T-cell (primary cell): Measurements from ENCODE around the gene SPATA46. TPM values are rescaled to one million over a fixed set of nuclear protein-coding genes. Genes with fewer than 3 reads are reported as not detected.

ENCODE experiments used
- ATAC-seq, 4 experiments: fragments of 200-7000 bp in 3 of 4; fragments of 150-1000 bp in 1 of 4; cut with Tn5 transposase; replicated peaks in 1 of 4; 1 replicate in 3 of 4; 2 replicates in 1 of 4; pipeline ENCODE4 v1.10.0; 2021; ENCODE audit warnings: moderate library complexity in 3 of 4, mild to moderate bottlenecking in 2 of 4, moderate number of reproducible peaks in 1 of 4
- CTCF ChIA-PET, 2 donors: fragments of 300-600 bp; sonication (Branson Sonifier 250); formaldehyde crosslinking; loops; one replicate each; lab custom pipeline; 2022; ENCODE audit warnings: antibody characterized with exemption in 2 of 2; lab: Charles Lee
- POLR2A ChIA-PET, 2 donors: fragments of 300-600 bp; sonication (Branson Sonifier 250); formaldehyde crosslinking; loops; one replicate each; lab custom pipeline; 2022; ENCODE audit warnings: antibody characterized with exemption in 2 of 2; lab: Charles Lee
- DNase-seq, 35 experiments: peaks; one replicate each; pipeline versions ENCODE4 v3.0.0 to v3.0.0-alpha.2; 2013 to 2023
- H3K27ac ChIP-seq: one replicate; pipeline ENCODE4 v1.5.1; 2013; ENCODE audit warnings: low read length
- H3K27me3 ChIP-seq, 2 experiments: replicated peaks in 1 of 2; 1 replicate in 1 of 2; 2 replicates in 1 of 2; pipeline versions ENCODE4 v1.6.1 to v1.7.0; 2013; ENCODE audit warnings: low read length in 1 of 2, mixed read lengths in 1 of 2; ENCODE audit not compliant: control insufficient read depth in 2 of 2, insufficient read depth in 2 of 2; ENCODE audit errors: extremely low read depth in 1 of 2
- H3K36me3 ChIP-seq, 2 donors: 1 replicate in 1 of 2; 2 replicates in 1 of 2; pipeline versions ENCODE4 v1.6.1 to v1.7.0; 2013; ENCODE audit warnings: low read length in 1 of 2; ENCODE audit not compliant: control insufficient read depth in 2 of 2, insufficient read depth in 1 of 2; ENCODE audit errors: extremely low read depth in 1 of 2
- H3K4me1 ChIP-seq, 2 experiments: 1 replicate in 1 of 2; 2 replicates in 1 of 2; pipeline versions ENCODE4 v1.6.1 to v1.7.0; 2013; ENCODE audit warnings: low read length in 2 of 2, mixed read lengths in 1 of 2; ENCODE audit not compliant: insufficient read depth in 2 of 2, control insufficient read depth in 1 of 2; ENCODE audit errors: extremely low read depth in 1 of 2
- H3K4me3 ChIP-seq, 2 donors: 1 replicate in 1 of 2; 2 replicates in 1 of 2; pipeline versions ENCODE4 v1.5.1 to v1.7.0; 2013; ENCODE audit warnings: mild to moderate bottlenecking in 2 of 2, low read length in 1 of 2, moderate library complexity in 1 of 2; ENCODE audit not compliant: control insufficient read depth in 1 of 2; ENCODE audit errors: extremely low read depth in 1 of 2
- H3K9me3 ChIP-seq: 2 replicates; pipeline ENCODE4 v1.7.0; 2013
- H3K27ac Mint-ChIP-seq, 2 donors: one replicate each; pipeline ENCODE4 v1.8.0; 2020 to 2021; ENCODE audit warnings: mild to moderate bottlenecking in 2 of 2, mixed read lengths in 2 of 2
- H3K27me3 Mint-ChIP-seq, 2 donors: one replicate each; pipeline ENCODE4 v1.8.0; 2021 to 2022; ENCODE audit warnings: mixed read lengths in 2 of 2
- H3K36me3 Mint-ChIP-seq: one replicate; pipeline ENCODE4 v1.8.0; 2021; ENCODE audit warnings: mixed read lengths
- H3K4me1 Mint-ChIP-seq, 3 donors: one replicate each; pipeline ENCODE4 v1.8.0; 2020 to 2022; ENCODE audit warnings: mixed read lengths in 3 of 3, mild to moderate bottlenecking in 1 of 3
- H3K4me3 Mint-ChIP-seq, 3 donors: one replicate each; pipeline ENCODE4 v1.8.0; 2020 to 2022; ENCODE audit warnings: mild to moderate bottlenecking in 3 of 3, mixed read lengths in 3 of 3, moderate library complexity in 3 of 3
- H3K9me3 Mint-ChIP-seq, 3 donors: one replicate each; pipeline ENCODE4 v1.8.0; 2020 to 2022; ENCODE audit warnings: mixed read lengths in 3 of 3
- WGBS: methylation state at CpG from one replicate; pipeline ENCODE4 v1.1.5; 2013; ENCODE audit warnings: missing lambda C conversion rate; ENCODE audit not compliant: insufficient coverage; 5-methylcytosine and 5-hydroxymethylcytosine counted together
- total RNA-seq, 35 experiments: library from RNA in 6 of 35; stranded (reverse) in 6 of 35; fragments of 120-200 nt in 1 of 35; gene quantifications; one replicate each; pipeline versions ENCODE4 v1.2.1 to v1.2.4 and lab custom pipeline; 2013 to 2026

SPATA46 gene
- total RNA-seq, 5 donors from 2014 or later (not counting 1 experiment from before 2014, with no cell fraction given) = not detected

GRCh38 chr1:162405800-162406199, 29.1 kb upstream of the SPATA46 start:
- no peaks in the 10 kb centered on the region for H3K4me1 ChIP-seq
- peaks cover 16 to 19% of the 10 kb centered on the region in 2 donors for H3K27me3 Mint-ChIP-seq
- H3K27me3 ChIP-seq = peaks cover 0 to 4% of the 10 kb centered on the region in 2 experiments
- H3K9me3 Mint-ChIP-seq = no peaks in the 10 kb centered on the region
- no peaks in the 10 kb centered on the region for H3K4me1 Mint-ChIP-seq
- no peak overlapping the region for H3K4me3 ChIP-seq
- no peaks in the 10 kb centered on the region for H3K9me3 ChIP-seq
- no peak overlapping the region for H3K27ac ChIP-seq
- no peak overlapping the region for H3K4me3 Mint-ChIP-seq
- ChIA-PET CTCF (no interaction called here), POLR2A (no interaction called here)
- H3K27ac Mint-ChIP-seq = no peak overlapping the region
- no peak for ATAC-seq
- DNase-seq = no peak
- WGBS = 36% methylated on average over 1 of the region's 5 CpGs
- no peaks in the 10 kb centered on the region for H3K36me3 Mint-ChIP-seq
- no peaks in the 10 kb centered on the region for H3K36me3 ChIP-seq

- H3K4me3 Mint-ChIP-seq = no peak overlapping the region
- CTCF ChIA-PET = no interaction called here
- no peak overlapping the region for H3K27ac Mint-ChIP-seq
- peaks cover 15 to 20% of the 10 kb centered on the region in 2 donors for H3K27me3 Mint-ChIP-seq
- WGBS = no CpG with 5 or more reads among the region's 5 CpGs
- H3K27ac ChIP-seq = no peak overlapping the region
- H3K27me3 ChIP-seq = peaks cover 0 to 3% of the 10 kb centered on the region in 2 experiments
- H3K9me3 Mint-ChIP-seq = no peaks in the 10 kb centered on the region
- H3K4me3 ChIP-seq = no peak overlapping the region
- H3K4me1 Mint-ChIP-seq = no peaks in the 10 kb centered on the region
- no peak for DNase-seq
- ATAC-seq = no peak
- H3K4me1 ChIP-seq = no peaks in the 10 kb centered on the region
- H3K36me3 ChIP-seq = no peaks in the 10 kb centered on the region
- POLR2A ChIA-PET = interaction anchor here in 1 of 2 donors (0.6 to 0.7 kb wide), 2 partner anchors 10 to 14 kb away, joined by 3 to 5 read pairs; no protein-coding TSS in a partner anchor
- H3K9me3 ChIP-seq = no peaks in the 10 kb centered on the region
- H3K36me3 Mint-ChIP-seq = no peaks in the 10 kb centered on the region
These were observed 28.0 kb upstream of the SPATA46 start for GRCh38 chr1:162404550-162405160.

GRCh38 chr1:162400790-162401355, 24.2 kb upstream of the SPATA46 start:
- H3K27me3 ChIP-seq = peaks cover 0 to 3% of the 10 kb centered on the region in 2 experiments
- H3K36me3 ChIP-seq = no peaks in the 10 kb centered on the region
- no peaks in the 10 kb centered on the region for H3K36me3 Mint-ChIP-seq
- H3K27me3 Mint-ChIP-seq = peaks cover 23 to 31% of the 10 kb centered on the region in 2 donors
- ChIA-PET POLR2A (no interaction called here), CTCF (no interaction called here)
- no peak overlapping the region for H3K4me3 Mint-ChIP-seq
- H3K27ac Mint-ChIP-seq = no peak overlapping the region
- H3K4me1 ChIP-seq = no peaks in the 10 kb centered on the region
- no peaks in the 10 kb centered on the region for H3K9me3 ChIP-seq
- ATAC-seq (no peak), DNase-seq (no peak)
- no peaks in the 10 kb centered on the region for H3K4me1 Mint-ChIP-seq
- H3K4me3 ChIP-seq = no peak overlapping the region
- H3K9me3 Mint-ChIP-seq = no peaks in the 10 kb centered on the region
- H3K27ac ChIP-seq = no peak overlapping the region
- WGBS = 88% methylated on average over 4 of the region's 10 CpGs

- CTCF ChIA-PET = no interaction called here
These were observed 22.4 kb upstream of the SPATA46 start for GRCh38 chr1:162398999-162399580.

DNA sequence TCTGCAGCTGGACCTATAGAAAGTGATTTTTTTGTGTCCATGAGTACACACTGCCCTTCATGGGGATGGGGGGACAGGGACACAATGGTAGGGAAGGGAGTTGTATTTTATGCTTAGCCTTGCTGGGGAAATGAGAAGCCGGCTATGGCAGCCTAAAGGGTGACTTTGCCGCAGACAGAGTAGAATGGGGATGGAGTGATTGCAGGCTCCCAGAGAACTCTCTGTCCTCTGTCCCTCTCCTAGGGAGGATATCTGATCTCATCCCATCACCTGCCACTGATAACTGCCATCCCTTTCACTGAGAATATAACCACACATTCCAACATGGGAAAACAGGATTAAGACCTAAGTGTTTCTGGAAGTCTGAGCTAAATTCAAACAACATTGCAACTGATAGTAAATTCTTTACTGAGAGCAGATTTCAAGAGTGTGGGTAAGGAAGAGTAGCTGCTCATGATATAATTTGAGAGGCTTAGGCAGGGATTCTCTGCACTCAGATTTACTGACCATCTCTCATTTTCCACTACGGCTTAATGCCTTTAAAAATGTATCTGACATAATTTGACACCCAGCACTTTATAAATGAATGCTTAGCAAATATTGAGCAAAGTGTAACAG, 21.4 kb upstream of the SPATA46 start:
- CTCF ChIA-PET = interaction anchor here in 1 of 2 donors (0.5 kb wide), 1 partner anchor 300 kb away, joined by 6 read pairs; no protein-coding TSS in a partner anchor
- Histone ChIP-seq H3K36me3 (no peaks in the 10 kb centered on the region), H3K9me3 (no peaks in the 10 kb centered on the region), H3K27me3 (peaks cover 0 to 6% of the 10 kb centered on the region in 2 experiments), H3K4me3 (no peak overlapping the region), H3K4me1 (no peaks in the 10 kb centered on the region), H3K27ac (no peak overlapping the region)
- H3K27ac Mint-ChIP-seq = no peak overlapping the region
- H3K4me3 Mint-ChIP-seq = no peak overlapping the region
- WGBS = no CpG with 5 or more reads among the region's 3 CpGs
- H3K36me3 Mint-ChIP-seq = no peaks in the 10 kb centered on the region
- no peaks in the 10 kb centered on the region for H3K4me1 Mint-ChIP-seq
- H3K9me3 Mint-ChIP-seq = no peaks in the 10 kb centered on the region
- H3K27me3 Mint-ChIP-seq = peaks cover 31 to 34% of the 10 kb centered on the region in 2 donors
- DNase-seq (no peak), ATAC-seq (no peak)
- POLR2A ChIA-PET = no interaction called here

More at GRCh38 chr1:162398999-162399580, 22.4 kb upstream of the SPATA46 start:
- H3K27me3 ChIP-seq = peaks cover 0 to 6% of the 10 kb centered on the region in 2 experiments
- DNase-seq (no peak), ATAC-seq (no peak)
- H3K4me3 Mint-ChIP-seq = no peak overlapping the region
- no peaks in the 10 kb centered on the region for H3K36me3 ChIP-seq
- H3K27ac ChIP-seq = no peak overlapping the region
- 89% methylated on average over 1 of the region's 8 CpGs for WGBS
- POLR2A ChIA-PET = no interaction called here
- no peak overlapping the region for H3K4me3 ChIP-seq
- no peaks in the 10 kb centered on the region for H3K36me3 Mint-ChIP-seq
- no peaks in the 10 kb centered on the region for H3K4me1 Mint-ChIP-seq
- peaks cover 27 to 35% of the 10 kb centered on the region in 2 donors for H3K27me3 Mint-ChIP-seq
- H3K27ac Mint-ChIP-seq = no peak overlapping the region
- no peaks in the 10 kb centered on the region for H3K9me3 Mint-ChIP-seq
- no peaks in the 10 kb centered on the region for H3K4me1 ChIP-seq
- no peaks in the 10 kb centered on the region for H3K9me3 ChIP-seq

DNA sequence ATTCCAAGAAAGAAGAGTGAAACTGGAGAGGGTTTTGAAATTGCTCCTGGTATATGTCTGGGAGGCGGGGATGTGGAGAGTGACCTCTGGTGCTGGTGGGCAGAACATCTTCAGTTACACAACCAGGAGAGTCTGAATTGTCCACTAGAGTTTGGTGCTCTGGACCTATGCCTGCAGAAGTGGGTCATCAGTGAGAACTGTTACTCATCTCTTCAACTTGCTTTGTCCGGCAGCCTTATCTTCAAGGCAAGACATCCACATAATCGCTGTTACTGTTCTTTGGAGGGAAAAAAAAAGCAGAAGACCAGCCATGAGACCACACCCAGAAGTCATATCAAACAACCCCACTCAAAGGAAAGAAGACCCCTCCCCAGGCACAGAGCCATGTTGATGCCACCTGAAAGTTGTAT, 20.4 kb upstream of the SPATA46 start:
- H3K4me3 Mint-ChIP-seq = no peak overlapping the region
- Histone ChIP-seq H3K36me3 (no peaks in the 10 kb centered on the region), H3K4me1 (no peaks in the 10 kb centered on the region), H3K4me3 (no peak overlapping the region), H3K9me3 (no peaks in the 10 kb centered on the region), H3K27ac (no peak overlapping the region), H3K27me3 (peaks cover 0 to 5% of the 10 kb centered on the region in 2 experiments)
- no peaks in the 10 kb centered on the region for H3K36me3 Mint-ChIP-seq
- CTCF ChIA-PET = no interaction called here
- POLR2A ChIA-PET = no interaction called here
- H3K27ac Mint-ChIP-seq = no peak overlapping the region
- WGBS = 80% methylated on average over 1 of the region's 3 CpGs
- H3K27me3 Mint-ChIP-seq = peaks cover 27 to 30% of the 10 kb centered on the region in 2 donors
- H3K9me3 Mint-ChIP-seq = no peaks in the 10 kb centered on the region
- no peak for DNase-seq
- no peaks in the 10 kb centered on the region for H3K4me1 Mint-ChIP-seq
- ATAC-seq = no peak
